T-helper 22 cell (primary cell): ENCODE measurements around the gene MTCL1.

ENCODE experiments used
- DNase-seq: peaks from one replicate; pipeline ENCODE4 v3.0.0-alpha.2; 2020; ENCODE audit warnings: low read depth

Gene MTCL1

DNA sequence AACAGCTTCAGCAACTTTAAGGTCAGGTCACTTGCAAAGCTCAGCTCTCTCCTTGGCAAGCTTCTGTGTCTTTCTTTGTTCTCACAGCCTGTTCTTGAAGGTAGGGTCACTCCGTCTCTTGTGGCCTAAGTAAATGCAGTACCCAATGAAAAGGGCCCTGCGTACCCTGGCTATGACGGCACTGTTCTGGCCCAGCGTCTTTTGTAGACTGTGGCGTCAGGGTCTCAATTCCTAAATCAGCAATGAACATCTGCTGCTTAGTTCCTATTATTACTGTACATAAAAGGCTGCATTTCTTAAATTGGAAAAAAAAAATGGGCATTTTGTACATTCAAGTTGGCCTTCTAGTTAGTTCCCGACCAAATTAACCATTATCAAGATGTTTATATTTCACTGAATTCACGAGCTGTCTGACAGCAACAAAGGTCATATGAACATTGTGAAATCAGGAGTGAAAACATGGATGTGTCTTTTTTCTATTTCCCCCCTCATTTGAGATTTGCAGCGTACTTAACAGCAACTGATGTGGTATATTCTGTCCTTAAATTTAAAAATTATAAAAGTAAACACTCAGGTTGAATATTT, 17.0 kb upstream of the MTCL1 start:
- DNase-seq, result no peak

DNA sequence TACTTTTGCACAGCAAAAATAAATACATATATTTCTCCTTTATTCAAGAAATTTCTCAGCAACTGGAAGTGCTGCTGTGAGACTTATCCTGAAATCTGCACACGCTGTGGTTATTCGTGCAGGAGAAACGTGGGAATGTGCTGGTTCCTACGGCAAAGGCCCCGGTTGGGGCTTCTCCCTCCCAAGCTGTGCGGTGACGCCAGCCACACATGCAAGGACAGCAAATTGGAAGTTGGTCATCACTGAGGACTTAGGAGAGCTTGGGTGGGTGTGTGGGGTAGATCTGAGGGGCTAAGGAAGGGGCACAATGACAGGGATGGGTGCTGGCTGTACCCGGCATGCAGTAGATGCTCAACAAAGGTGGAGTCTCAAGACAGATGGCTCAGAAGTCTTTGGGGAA, 16.5 kb upstream of the MTCL1 start:
- DNase-seq, result no peak

DNA sequence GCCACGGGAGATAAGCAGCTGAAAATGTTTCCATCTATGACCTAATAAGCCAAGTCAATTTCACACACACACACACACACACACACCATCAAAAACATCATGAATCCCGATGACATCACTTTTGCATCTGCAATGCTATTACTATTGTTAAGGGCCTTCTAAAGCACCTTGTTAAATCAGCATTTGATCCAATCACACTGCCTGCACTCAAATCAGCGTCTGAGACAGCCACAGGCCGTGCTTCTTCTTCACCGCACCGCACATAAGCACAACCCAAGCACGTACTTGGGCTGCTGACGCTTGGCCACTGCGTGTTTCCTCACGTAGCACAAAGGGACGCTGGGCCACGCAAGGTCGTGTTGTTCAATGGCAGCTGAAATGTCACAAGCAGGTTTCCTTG, 15.8 kb upstream of the MTCL1 start:
- no peak for DNase-seq

DNA sequence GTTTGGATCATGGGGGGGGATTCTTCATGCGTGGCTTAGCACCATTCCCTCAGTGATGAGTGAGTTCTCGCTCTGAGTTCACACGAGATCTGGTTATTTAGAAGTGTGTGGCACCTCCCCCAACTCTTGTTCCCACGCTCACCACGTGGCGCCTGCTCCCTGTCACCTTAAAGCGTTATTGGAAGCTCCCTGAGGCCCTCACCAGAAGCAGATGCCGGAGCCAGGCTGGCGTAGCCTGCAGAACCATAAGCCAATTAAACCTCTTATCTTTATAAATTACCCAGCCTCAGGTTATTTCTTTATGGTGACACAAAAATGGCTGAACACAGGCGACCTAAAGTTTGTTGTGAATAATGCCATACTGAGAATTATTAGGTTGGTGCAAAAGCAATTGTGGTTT, 10.5 kb upstream of the MTCL1 start:
- DNase-seq, result no peak

DNA sequence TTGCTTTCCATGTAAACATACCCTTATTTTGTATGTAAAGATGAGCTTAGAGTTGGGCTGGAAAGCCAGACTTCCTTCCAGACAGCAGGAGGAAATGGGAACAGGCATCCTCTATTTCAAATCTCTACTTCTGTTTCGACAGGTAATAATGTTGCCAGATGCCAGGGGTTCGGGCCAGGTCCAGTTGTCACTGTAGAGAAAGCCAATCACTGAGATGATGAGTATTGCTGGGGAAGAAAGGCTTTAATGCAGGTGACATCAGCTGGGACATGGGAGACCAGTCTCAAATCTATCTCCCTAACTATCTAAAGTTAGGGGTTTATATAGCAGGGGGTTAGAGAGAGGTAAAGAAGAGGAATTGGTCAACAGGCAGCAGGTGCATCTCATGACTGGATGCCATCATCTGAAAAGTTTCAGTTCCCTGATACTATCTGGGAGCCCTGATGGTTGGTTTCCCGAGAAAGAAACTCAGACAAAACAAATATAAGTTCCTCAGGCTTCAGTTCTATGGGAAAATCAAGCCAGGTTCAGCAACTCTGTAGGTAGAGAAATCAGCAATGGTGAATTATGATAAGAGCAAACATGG, 9.3 kb upstream of the MTCL1 start:
- no peak for DNase-seq

DNA sequence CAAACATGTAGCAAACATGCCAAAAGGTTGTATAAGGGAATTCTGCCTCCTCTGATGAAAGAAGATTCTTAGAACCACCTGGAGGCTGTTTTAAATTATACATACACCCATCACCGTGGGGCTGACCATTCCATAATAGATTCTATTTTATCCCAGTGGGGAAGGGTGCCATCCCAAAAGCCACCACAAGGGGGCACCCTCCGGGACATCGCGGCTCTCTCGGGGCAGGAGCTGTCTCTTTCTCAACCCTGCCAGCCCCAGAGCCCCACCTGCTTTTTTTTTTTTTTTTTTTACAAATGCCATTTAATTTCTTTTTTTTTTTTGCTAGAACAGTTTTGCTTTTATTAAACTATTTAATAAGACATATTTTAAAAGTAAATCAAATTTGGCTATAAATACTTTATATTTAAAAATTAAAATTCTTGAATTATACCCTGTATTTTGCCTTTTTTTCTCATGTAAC, 8.6 kb upstream of the MTCL1 start:
- DNase-seq, result peak; percentile 27

DNA sequence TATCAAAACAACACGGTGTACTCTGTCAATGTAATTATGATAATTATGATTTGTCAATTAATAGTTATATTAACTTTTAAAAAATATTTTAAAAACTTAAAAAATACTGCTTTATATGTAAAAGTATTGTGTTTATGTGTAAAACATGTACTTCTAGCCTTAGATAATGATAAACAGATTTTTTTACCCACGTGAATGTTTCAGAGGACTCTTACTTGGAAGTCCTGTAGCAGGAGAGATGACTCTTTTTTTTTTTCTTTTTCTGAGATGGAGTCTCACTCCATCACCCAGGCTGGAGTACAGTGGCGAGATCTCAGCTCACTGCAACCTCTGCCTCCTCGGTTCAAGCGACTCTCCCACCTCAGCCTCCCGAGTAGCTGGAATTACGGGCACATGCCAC, 6.2 kb upstream of the MTCL1 start:
- no peak for DNase-seq

DNA sequence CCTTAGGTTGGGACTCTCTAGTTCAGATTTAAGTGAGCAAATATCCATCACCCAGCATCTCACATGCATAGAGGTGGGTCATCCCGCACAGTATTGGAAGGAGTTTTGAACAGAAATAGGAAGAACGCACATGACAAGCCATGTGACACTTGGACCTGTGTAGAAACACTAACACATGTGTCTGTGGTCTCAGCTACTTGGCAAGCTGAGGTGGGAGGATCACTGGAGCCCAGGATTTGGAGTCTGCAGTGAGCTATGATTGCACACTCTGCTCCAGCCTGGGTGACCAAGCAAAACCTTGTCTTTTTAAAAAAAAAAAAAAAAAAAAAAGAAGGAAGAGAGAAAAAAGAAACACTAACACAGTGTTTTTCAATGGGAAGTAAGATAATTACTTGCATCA, 5.4 kb upstream of the MTCL1 start:
- DNase-seq, result no peak

DNA sequence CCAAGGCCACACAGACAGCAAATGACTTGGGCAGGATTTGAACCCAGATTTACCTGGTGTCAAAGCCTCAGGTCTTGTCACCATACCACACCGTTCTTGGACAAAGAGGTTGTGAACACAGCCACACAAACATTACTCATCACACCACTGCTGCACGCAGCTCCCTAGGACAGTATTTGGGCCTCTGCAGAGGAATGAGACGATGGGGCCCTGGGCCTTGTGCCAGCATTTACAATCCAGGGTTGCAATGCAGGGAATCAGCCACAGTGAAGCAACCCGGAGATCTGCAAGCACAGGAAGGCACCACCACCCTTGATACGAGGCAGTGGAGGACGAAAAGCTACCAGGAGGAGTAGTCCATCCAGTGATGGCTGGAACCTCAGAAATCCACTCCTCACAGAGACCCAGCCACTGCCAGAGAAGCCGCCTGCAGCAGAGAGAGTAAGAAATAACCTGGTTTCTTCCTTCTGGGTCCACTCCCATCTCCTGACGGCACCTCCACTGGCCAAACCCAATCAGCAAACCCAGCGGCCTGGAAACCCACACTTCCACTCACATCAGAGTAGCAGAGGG, 3.7 kb upstream of the MTCL1 start:
- DNase-seq, result no peak

DNA sequence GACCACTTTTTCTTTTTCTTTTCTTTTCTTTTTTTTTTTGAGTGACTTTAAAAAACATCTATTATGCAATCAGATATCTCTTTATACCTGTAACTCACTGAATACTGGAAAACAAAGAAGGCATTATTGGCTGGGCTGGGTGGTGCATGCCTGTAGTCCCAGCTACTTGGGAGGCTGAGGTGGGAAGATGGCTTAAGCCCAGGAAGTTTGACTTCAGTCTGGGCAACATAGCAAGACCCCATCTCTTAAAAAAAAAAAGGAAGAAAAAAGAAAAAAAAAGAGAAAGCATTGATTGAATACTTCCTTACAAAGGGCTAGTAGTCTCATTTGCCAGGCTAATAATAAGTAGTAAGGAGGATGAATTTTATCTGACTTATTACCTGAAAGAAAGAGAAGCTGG, 2.7 kb upstream of the MTCL1 start:
- DNase-seq, result no peak

DNA sequence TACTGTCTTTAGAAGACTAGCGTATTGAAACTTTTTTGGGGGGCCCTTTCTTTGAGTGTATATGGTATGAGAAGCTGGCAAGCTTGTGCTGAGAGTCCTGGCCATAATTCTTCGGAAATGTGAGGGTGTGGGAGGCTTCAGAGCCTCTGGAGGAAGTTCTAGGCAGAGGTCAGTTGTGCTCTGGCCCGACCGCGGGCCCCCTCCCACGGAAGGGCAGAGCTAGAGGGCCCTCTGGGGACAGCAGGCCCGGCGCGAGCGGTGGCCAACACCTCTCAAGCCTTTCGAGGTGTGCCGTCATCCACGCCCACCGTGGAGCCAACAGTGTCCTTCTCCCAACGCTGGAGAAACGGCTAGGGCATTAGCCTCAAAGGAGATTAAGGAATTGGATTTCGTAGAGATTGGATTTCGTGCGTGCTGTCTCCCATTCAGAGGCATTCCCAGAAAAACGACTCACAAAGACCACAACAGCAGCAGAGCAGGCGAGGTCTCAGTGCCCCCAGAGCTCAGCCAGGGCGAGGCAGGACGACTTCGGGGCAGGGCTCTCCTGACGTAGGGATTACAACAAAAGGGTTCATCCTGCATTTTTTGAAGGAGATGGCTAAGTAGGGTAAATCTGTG, 2.2 kb upstream of the MTCL1 start:
- DNase-seq, result no peak

DNA sequence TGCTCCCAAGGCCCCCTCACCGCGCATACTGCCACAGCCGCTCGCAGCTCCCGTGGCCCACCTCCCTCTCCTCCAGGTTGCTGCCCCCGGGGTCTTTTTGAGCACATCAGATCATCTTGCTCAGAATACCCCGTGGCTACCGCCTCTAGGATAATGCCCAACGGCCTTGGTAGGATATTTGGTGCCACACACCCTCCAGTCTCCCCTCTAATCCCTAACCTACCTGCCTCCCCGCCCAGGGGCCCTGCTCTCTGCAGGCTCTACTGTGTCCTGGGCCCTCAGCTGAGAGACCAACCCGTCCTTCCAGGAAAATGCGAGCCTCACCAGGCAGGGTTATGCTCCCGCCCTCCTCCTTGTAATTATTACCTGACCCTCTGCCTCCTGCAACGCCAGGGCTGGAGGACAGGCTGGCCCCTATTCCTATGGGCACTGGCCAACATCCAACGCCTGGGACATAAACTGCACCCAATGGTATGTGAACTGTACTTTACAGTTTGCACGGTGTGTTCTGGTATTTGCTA, 1.5 kb upstream of the MTCL1 start:
- DNase-seq, result no peak

DNA sequence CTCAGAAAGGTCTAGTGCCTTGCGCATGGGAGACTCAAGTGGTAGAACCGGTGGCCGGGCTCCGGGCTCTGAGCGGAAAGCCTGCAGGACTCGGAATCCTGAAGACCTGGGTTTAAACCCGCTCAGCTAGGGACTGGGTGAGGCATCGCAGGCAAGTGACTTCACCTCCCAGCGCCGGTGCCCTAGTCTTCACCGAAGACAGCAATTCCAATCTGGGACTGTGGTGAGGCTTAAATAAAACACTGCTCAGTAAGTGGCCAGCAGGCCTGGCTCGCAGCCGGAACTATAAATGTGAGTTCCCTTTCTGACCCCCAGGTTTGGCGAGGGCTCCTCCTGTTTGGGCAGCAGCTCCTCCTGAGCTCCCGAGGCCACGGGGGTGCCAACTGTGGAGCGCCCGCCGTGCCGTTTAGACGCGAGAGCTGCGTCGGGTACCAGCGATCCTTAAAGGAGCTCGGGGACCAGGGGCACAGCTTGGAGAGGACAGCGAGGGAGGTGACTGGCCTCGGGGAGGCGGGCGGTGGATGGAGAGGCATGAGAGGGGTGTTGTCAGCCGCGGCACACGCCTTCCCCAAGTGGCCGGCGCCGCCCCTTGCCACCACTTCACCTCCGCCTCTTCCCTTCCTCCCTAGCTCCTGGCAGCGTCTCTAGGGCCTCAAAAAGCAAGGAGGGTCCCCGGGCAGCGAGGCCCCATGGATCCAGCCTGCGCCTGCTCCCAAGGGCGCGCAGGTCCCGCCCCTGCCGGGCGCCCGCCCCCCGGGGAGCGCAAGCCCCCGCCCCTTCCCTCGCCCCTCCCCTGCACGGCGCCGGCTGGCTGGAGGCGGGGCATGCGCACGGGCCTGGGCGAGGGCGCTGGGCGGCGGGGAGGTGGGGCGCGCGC, 757 bp upstream of the MTCL1 start:
- peak; percentile 73 for DNase-seq

DNA sequence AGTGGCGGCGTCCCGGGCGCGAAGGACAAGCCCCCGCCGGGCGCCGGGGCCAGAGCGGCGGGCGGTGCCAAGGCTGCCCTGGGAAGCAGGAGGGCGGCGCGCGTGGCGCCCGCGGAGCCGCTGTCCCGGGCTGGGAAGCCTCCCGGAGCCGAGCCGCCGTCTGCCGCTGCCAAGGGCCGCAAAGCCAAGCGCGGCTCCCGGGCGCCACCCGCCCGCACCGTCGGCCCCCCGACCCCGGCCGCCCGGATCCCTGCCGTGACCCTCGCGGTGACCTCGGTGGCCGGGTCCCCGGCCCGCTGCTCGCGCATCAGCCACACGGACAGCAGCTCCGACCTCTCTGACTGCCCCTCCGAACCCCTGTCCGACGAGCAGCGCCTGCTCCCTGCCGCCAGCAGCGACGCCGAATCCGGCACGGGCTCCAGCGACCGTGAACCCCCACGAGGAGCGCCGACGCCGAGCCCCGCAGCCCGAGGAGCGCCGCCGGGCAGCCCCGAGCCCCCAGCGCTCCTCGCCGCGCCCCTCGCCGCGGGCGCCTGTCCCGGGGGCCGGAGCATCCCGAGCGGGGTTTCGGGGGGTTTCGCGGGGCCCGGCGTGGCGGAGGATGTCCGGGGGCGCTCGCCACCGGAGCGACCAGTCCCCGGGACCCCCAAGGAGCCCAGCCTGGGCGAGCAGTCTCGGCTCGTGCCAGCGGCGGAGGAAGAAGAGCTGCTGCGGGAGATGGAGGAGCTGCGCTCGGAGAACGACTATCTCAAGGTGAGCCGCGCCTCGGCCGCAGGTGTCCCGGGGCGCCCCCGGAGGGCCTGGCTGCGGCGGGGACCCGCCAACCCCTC, 820 bp downstream of the MTCL1 start:
- DNase-seq, result no peak

DNA sequence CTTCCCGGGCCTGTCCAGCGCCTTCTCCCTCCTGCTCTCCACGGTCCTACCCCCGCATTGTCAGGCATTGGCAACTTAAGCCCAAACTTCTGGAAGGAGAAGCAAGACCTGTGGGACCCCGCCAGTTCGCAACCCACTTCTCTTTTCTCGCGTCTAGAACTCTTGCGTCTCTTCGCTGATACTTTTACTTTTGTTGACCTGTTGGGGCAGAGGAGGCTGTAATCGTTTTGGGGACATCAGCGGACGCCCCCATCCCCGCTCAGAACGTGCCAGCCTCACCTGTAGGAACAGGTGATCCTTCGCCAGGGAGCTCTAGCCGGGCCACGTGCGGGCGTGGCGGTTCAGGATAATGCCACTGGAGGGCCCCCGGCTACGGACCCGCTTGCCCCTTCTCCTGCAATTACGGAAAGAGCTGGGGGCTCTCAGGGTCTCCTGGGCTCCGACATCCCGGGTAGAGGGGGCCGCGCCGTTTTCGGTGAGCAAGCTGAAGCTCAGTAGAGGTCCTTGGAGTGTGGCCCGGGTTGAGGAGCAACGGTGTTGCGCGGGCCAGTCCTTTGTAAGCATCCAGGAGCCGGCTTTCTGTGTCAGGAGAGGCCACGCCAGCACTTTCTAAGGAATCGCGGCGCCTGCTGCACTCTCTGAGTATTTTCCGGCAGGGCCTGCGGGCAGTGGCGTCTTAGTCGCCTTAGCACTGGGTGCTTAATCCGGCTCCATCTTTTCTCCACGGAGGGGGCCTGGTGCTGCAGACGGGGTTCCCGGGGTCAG, 1.6 kb downstream of the MTCL1 start:
- DNase-seq, result no peak

DNA sequence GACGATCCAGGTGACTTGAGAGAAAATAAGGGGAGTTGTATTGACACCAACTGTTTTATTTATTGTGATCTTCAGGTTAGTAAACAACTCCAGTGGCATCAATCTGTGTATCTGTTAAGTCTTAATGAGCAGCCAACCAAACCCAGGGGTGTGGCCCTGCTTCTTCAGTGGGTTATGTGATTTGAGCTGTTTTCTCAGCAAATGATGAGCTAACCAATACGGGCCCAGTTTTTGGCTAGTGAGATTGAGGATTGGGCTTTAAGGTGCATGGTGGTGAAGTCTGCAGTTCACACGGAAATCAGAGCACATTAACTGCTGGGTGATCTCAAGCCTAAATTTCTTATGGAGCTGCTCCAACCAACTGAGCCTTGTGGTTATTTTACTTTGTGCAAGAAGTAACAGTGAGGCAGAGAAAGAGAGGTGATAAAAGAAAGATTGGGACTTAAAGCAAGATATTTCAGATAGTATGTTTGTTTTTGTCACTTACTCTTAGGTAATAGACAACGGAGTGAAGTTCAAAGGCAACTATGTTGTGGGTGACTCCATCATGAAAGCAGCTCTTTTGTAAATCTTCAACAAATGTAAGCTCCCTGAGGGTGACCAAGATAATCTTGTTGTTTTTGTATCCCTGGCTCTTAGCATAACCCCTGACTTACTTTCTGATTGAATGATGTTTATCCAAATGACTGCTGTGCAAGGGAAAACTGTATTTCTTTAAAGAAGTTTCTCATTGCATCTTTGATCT, 2.4 kb downstream of the MTCL1 start:
- no peak for DNase-seq

DNA sequence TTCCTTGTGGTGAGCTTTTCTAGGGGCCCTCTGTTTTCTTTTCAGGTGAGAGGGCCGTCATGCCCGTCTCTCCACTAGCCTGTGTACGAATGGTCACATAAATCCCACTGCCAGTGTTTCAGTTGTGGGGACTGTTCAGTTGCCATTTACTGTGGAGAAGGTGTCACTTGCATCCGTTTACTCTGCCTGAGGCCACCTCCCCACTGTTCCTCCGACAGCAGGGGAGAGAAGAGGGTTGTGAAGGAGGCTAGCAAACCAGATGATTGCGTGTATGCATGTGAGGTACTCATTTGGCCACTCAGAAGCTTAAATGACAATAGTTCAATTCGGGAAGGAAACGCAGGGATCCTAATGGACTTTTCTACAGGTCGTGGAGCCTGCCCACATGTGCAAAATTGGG, 3.3 kb downstream of the MTCL1 start:
- no peak for DNase-seq

DNA sequence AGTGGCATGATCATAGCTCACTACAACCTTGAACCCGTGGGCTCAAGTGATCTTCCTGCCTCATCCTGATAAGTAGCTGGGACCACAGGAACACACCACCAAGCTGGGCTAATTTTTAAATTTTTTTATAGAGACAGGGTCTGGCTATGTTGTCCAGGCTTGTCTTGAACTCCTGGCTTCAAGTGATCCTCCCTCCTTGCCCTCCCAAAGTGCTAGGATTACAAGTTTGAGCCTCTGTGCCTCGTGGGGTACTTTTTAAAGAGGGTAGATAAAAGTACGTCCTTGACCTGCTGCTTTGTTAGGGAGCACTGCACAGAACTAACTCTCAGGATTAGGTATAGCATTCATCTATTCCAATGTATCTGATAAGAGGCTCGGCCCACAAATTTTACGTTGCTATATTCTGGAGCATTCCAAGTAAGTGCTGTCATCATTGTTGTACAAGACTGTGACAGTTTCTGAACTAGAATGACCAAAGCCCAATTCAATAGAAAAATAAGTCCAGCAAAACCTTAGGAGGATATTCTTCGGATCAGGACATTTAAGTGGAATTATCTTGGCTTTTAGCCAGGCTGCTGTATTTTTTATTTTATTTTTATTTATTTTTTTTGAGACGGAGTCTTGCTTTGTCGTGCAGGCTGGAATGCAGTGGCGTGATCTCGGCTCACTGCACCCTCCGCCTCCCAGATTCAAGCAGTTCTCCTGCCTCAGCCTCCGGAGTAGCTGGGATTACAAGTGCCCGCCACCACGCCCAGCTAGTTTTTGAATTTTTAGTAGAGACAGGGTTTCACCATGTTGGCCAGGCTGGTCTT, 4.1 kb downstream of the MTCL1 start:
- DNase-seq, result no peak

DNA sequence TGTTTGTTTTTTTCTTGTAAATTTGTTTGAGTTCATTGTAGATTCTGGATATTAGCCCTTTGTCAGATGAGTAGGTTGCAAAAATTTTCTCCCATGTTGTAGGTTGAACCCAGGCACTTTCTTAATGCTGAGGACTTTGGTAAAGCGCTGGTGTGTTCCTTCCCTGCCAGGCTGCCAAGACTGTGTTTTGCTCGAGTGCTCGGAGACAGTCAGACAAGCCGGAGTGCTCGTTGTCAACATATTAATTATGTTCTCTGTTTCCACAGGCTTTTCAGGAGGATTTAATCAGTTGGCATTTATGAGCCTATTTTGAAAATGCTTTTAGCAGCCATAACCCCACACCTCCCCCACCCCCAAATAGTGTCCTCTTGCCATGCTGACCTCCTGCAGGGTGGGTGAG, 6.4 kb downstream of the MTCL1 start:
- DNase-seq, result no peak
